H1 (cell line): ENCODE results near the gene STK40. TPM values are rescaled to one million over a fixed set of nuclear protein-coding genes. Genes with fewer than 3 reads are reported as not detected.

Experiments
- CHD2 ChIP-seq: IDR thresholded peaks from 2 replicates; pipeline ENCODE4 v1.6.1; 2012; ENCODE audit warnings: low read length, improper control_type of control experiment
- CREB1 ChIP-seq: IDR thresholded peaks from 2 replicates; pipeline ENCODE4 v1.6.1; 2012; ENCODE audit warnings: inconsistent platforms
- GTF2F1 ChIP-seq: IDR thresholded peaks from 2 replicates; pipeline ENCODE4 v1.6.1; 2012; ENCODE audit warnings: low read depth, low read length, improper control_type of control experiment, borderline replicate concordance
- JUND ChIP-seq: IDR thresholded peaks from 2 replicates; pipeline ENCODE4 v1.6.1; 2011; ENCODE audit warnings: mild to moderate bottlenecking, improper control_type of control experiment, low read length
- KDM4A ChIP-seq: IDR thresholded peaks from one replicate; pipeline ENCODE4 v1.7.1; 2012; ENCODE audit warnings: low read depth, mild to moderate bottlenecking, moderate library complexity, low read length, inconsistent platforms; ENCODE audit not compliant: severe bottlenecking
- POLR2AphosphoS5 ChIP-seq: IDR thresholded peaks from 2 replicates; pipeline ENCODE4 v1.6.1; 2011; ENCODE audit warnings: low read depth, low read length
- RAD21 ChIP-seq, 2 experiments: IDR thresholded peaks in 1 of 2; conservative IDR thresholded peaks in 1 of 2; 2 replicates each; pipeline ENCODE4 v1.6.1; 2011; ENCODE audit warnings: low read depth in 2 of 2, low read length in 2 of 2, improper control_type of control experiment in 1 of 2, inconsistent platforms in 1 of 2, mild to moderate bottlenecking in 1 of 2, moderate library complexity in 1 of 2
- RBBP5 ChIP-seq: IDR thresholded peaks from 2 replicates; pipeline ENCODE4 v1.7.1; 2012; ENCODE audit warnings: low read depth, mild to moderate bottlenecking, inconsistent platforms, low read length, moderate library complexity, borderline replicate concordance
- SIRT6 ChIP-seq: IDR thresholded peaks from one replicate; pipeline ENCODE4 v1.7.1; 2012; ENCODE audit warnings: low read length, inconsistent platforms
- SP4 ChIP-seq: IDR thresholded peaks from 2 replicates; pipeline ENCODE4 v1.6.1; 2012; ENCODE audit warnings: low read length, inconsistent platforms
- SRF ChIP-seq: IDR thresholded peaks from 2 replicates; pipeline ENCODE4 v1.6.1; 2011; ENCODE audit warnings: mild to moderate bottlenecking, low read depth, low read length, moderate library complexity
- TCF12 ChIP-seq: IDR thresholded peaks from 2 replicates; pipeline ENCODE4 v1.6.1; 2011; ENCODE audit warnings: low read depth, mild to moderate bottlenecking, low read length
- polyA plus RNA-seq, 7 experiments: library from polyadenylated mRNA; depleted of rRNA in 3 of 7; stranded (reverse) in 5 of 7; unstranded in 2 of 7; fragments of >200 nt in 5 of 7; fragments of 200-250 nt in 2 of 7; gene quantifications; 1 replicate in 5 of 7; 2 replicates in 1 of 7; 4 replicates in 1 of 7; pipeline versions ENCODE4 v1.2.1 to v1.2.3, GENCODE V29; 2011 to 2013; ENCODE audit warnings: missing spikeins in 2 of 7, mixed read lengths in 2 of 7
- total RNA-seq: library from RNA; stranded (reverse); fragmentation: NEBNext Ultra II Directional; extraction: Animal tissue kit (Norgen Biotek cat#: 25700); gene quantifications from 2 replicates; pipeline ENCODE4 v1.2.1, GENCODE V29; 2021
- TF ChIP-seq, protein P1 (sequence below): IDR thresholded peaks from 2 replicates; pipeline ENCODE4 v1.6.1; 2012; ENCODE audit warnings: low read length, inconsistent platforms
- TF ChIP-seq, protein P2 (sequence below): IDR thresholded peaks from 2 replicates; pipeline ENCODE4 v1.6.1; 2012; ENCODE audit warnings: inconsistent platforms
- TF ChIP-seq, protein P3 (sequence below), 3 experiments: IDR thresholded peaks; 1 replicate in 2 of 3; 2 replicates in 1 of 3; pipeline versions ENCODE4 v1.5.1 to v1.6.1; 2011; ENCODE audit warnings: low read length in 3 of 3, mild to moderate bottlenecking in 3 of 3, inconsistent platforms in 2 of 3, low read depth in 1 of 3, moderate library complexity in 1 of 3; ENCODE audit not compliant: insufficient read depth in 1 of 3; ENCODE audit errors: control extremely low read depth in 1 of 3

The STK40 gene
- total and polyA plus RNA-seq, 2 of the 8 experiments (the other 6 are each of a cell fraction or from before 2014, with no cell fraction given), result 13.6 to 28.6 TPM

DNA sequence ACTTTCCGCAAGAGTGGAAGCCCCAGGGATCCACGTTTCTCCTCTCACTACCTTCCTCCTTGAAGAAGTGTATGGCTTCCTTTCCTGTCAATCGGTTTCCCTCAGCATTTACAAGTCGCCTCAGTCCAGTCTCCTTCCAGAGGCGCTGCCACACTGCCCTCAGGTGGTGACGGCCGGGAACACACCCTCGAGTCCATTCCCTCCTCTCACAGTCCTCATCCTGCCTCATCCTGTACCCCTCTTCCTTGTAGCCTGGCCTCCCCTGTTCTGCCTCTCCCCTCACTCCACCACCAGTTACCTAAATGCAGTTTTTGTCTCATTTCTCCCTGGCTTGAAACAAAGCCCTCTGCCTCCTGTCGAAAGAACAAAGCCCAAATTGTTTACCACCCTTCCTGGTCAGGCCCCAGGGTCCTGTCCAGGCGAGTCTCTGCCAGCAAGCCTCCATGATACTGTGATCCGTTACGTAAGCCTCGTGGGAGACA, 35.2 kb upstream of the STK40 start (continued):
- TF ChIP-seq, protein P1, sequence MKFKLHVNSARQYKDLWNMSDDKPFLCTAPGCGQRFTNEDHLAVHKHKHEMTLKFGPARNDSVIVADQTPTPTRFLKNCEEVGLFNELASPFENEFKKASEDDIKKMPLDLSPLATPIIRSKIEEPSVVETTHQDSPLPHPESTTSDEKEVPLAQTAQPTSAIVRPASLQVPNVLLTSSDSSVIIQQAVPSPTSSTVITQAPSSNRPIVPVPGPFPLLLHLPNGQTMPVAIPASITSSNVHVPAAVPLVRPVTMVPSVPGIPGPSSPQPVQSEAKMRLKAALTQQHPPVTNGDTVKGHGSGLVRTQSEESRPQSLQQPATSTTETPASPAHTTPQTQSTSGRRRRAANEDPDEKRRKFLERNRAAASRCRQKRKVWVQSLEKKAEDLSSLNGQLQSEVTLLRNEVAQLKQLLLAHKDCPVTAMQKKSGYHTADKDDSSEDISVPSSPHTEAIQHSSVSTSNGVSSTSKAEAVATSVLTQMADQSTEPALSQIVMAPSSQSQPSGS, result no peak
- TF ChIP-seq CHD2, result no peak
- TF ChIP-seq, protein P2, sequence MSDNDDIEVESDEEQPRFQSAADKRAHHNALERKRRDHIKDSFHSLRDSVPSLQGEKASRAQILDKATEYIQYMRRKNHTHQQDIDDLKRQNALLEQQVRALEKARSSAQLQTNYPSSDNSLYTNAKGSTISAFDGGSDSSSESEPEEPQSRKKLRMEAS, result 0 out of 2 replicates have a peak, but pooled peaks have one; percentile 8
- TF ChIP-seq RBBP5, result no peak
- TF ChIP-seq SIRT6, result no peak
- TF ChIP-seq, protein P3, sequence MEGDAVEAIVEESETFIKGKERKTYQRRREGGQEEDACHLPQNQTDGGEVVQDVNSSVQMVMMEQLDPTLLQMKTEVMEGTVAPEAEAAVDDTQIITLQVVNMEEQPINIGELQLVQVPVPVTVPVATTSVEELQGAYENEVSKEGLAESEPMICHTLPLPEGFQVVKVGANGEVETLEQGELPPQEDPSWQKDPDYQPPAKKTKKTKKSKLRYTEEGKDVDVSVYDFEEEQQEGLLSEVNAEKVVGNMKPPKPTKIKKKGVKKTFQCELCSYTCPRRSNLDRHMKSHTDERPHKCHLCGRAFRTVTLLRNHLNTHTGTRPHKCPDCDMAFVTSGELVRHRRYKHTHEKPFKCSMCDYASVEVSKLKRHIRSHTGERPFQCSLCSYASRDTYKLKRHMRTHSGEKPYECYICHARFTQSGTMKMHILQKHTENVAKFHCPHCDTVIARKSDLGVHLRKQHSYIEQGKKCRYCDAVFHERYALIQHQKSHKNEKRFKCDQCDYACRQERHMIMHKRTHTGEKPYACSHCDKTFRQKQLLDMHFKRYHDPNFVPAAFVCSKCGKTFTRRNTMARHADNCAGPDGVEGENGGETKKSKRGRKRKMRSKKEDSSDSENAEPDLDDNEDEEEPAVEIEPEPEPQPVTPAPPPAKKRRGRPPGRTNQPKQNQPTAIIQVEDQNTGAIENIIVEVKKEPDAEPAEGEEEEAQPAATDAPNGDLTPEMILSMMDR (IDR thresholded peaks at IDR 0.05; ENCODE audit: control extremely low read depth in 1 of 3, insufficient read depth in 1 of 3, low read depth in 1 of 3, low read length in 3 of 3), result peak; percentile 91 to 99 (median 99)
- TF ChIP-seq SRF, result no peak
- no peak for TF ChIP-seq KDM4A
- no peak for TF ChIP-seq TCF12
- 0 out of 2 replicates have a peak, but pooled peaks have one; percentile 53 for TF ChIP-seq JUND
- TF ChIP-seq CREB1, result no peak
- TF ChIP-seq SP4, result 0 out of 2 replicates have a peak, but pooled peaks have one; percentile 43
- peak; percentile 94 to 96 for TF ChIP-seq RAD21 (IDR thresholded peaks at IDR 0.05 in 1 of 2, conservative IDR thresholded peaks at IDR 0.05 in 1 of 2; ENCODE audit: low read depth in 2 of 2, low read length in 2 of 2)
- no peak for TF ChIP-seq POLR2AphosphoS5
- TF ChIP-seq GTF2F1, result no peak
